HL-60 (cell line): ENCODE results near the gene ADIPOR2.
A peak's percentile ranks its signal among the peaks of the same experiment; 100 is the strongest.

Experiments
- DNase-seq, 2 experiments: peaks; one replicate each; pipeline ENCODE4 v3.0.0-alpha.2; 2010 to 2020; ENCODE audit warnings: low read depth in 1 of 2, low spot score in 1 of 2
- H3K27ac ChIP-seq: fragments of 250-450 bp; sonication (Bioruptor Pico); replicated peaks from 2 replicates; pipeline ENCODE4 v1.5.1; 2020; ENCODE audit warnings: mild to moderate bottlenecking, moderate library complexity
- H3K27me3 ChIP-seq: fragments of 250-450 bp; sonication (Bioruptor Pico); 2 replicates; pipeline ENCODE4 v1.5.1; 2021; ENCODE audit warnings: mild to moderate bottlenecking, moderate library complexity; ENCODE audit not compliant: insufficient read depth, poor library complexity, severe bottlenecking
- H3K4me3 ChIP-seq: replicated peaks from 2 replicates; pipeline ENCODE4 v1.5.1; 2011; ENCODE audit warnings: mild to moderate bottlenecking, control low read depth, low read length; ENCODE audit not compliant: insufficient read depth
- GABPA ChIP-seq: IDR thresholded peaks from 2 replicates; pipeline ENCODE4 v1.6.1; 2012; ENCODE audit warnings: low read depth
- POLR2AphosphoS5 ChIP-seq: IDR thresholded peaks from 2 replicates; pipeline ENCODE4 v1.6.1; 2012; ENCODE audit warnings: low read depth
- SPI1 ChIP-seq: IDR thresholded peaks from 2 replicates; pipeline ENCODE4 v1.6.1; 2012; ENCODE audit warnings: low read depth, mild to moderate bottlenecking, borderline replicate concordance
- TF ChIP-seq, protein P1 (sequence below): IDR thresholded peaks from one replicate; pipeline ENCODE4 v1.5.1; 2011; ENCODE audit warnings: low read length, control low read depth, inconsistent platforms; ENCODE audit not compliant: insufficient read depth
- TF ChIP-seq, protein P2 (sequence below): IDR thresholded peaks from 2 replicates; pipeline ENCODE4 v1.6.1; 2012; ENCODE audit warnings: low read depth; ENCODE audit not compliant: insufficient replicate concordance

ADIPOR2 gene

GRCh38 chr12:1741154-1741949, 50.5 kb downstream of the ADIPOR2 start:
- Histone ChIP-seq H3K27ac (no peak overlapping the region), H3K4me3 (no peak overlapping the region), H3K27me3 (no peaks in the 10 kb centered on the region)
- TF ChIP-seq, protein P1, sequence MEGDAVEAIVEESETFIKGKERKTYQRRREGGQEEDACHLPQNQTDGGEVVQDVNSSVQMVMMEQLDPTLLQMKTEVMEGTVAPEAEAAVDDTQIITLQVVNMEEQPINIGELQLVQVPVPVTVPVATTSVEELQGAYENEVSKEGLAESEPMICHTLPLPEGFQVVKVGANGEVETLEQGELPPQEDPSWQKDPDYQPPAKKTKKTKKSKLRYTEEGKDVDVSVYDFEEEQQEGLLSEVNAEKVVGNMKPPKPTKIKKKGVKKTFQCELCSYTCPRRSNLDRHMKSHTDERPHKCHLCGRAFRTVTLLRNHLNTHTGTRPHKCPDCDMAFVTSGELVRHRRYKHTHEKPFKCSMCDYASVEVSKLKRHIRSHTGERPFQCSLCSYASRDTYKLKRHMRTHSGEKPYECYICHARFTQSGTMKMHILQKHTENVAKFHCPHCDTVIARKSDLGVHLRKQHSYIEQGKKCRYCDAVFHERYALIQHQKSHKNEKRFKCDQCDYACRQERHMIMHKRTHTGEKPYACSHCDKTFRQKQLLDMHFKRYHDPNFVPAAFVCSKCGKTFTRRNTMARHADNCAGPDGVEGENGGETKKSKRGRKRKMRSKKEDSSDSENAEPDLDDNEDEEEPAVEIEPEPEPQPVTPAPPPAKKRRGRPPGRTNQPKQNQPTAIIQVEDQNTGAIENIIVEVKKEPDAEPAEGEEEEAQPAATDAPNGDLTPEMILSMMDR: no peak
- TF ChIP-seq, protein P2, sequence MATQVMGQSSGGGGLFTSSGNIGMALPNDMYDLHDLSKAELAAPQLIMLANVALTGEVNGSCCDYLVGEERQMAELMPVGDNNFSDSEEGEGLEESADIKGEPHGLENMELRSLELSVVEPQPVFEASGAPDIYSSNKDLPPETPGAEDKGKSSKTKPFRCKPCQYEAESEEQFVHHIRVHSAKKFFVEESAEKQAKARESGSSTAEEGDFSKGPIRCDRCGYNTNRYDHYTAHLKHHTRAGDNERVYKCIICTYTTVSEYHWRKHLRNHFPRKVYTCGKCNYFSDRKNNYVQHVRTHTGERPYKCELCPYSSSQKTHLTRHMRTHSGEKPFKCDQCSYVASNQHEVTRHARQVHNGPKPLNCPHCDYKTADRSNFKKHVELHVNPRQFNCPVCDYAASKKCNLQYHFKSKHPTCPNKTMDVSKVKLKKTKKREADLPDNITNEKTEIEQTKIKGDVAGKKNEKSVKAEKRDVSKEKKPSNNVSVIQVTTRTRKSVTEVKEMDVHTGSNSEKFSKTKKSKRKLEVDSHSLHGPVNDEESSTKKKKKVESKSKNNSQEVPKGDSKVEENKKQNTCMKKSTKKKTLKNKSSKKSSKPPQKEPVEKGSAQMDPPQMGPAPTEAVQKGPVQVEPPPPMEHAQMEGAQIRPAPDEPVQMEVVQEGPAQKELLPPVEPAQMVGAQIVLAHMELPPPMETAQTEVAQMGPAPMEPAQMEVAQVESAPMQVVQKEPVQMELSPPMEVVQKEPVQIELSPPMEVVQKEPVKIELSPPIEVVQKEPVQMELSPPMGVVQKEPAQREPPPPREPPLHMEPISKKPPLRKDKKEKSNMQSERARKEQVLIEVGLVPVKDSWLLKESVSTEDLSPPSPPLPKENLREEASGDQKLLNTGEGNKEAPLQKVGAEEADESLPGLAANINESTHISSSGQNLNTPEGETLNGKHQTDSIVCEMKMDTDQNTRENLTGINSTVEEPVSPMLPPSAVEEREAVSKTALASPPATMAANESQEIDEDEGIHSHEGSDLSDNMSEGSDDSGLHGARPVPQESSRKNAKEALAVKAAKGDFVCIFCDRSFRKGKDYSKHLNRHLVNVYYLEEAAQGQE: no peak
- no peak for TF ChIP-seq SPI1
- TF ChIP-seq GABPA: no peak
- TF ChIP-seq POLR2AphosphoS5: no peak
- peak in 1 of 2 experiments; percentile 14 for DNase-seq

GRCh38 chr12:1744932-1745331, 54.1 kb downstream of the ADIPOR2 start:
- DNase-seq: no peak

GRCh38 chr12:1747609-1748008, 56.7 kb downstream of the ADIPOR2 start:
- Histone ChIP-seq H3K4me3 (no peak overlapping the region), H3K27me3 (no peaks in the 10 kb centered on the region), H3K27ac (no peak overlapping the region)
- DNase-seq: peak in 1 of 2 experiments; percentile 4
- TF ChIP-seq, protein P2: no peak
- no peak for TF ChIP-seq POLR2AphosphoS5
- TF ChIP-seq, protein P1: no peak
- TF ChIP-seq SPI1: no peak
- no peak for TF ChIP-seq GABPA

More at GRCh38 chr12:1744932-1745331, 54.1 kb downstream of the ADIPOR2 start:
- Histone ChIP-seq H3K27ac (no peak overlapping the region), H3K27me3 (no peaks in the 10 kb centered on the region), H3K4me3 (no peak overlapping the region)
- TF ChIP-seq POLR2AphosphoS5 (no peak), SPI1 (no peak), GABPA (no peak)
- TF ChIP-seq, protein P2: no peak
- TF ChIP-seq, protein P1: no peak
